NCI-H128 (cell line): Measurements from ENCODE around the gene GLS.
"Not testable (repeated sequence)": the region's sequence is repeated elsewhere in the genome, so short reads cannot be mapped to it uniquely, and the experiment has no call there.

Experiments used
- DNase-seq: peaks from one replicate; lab custom pipeline; 2025; ENCODE audit not compliant: unreplicated experiment; lab: John Stamatoyannopoulos, UW

Gene GLS

DNA sequence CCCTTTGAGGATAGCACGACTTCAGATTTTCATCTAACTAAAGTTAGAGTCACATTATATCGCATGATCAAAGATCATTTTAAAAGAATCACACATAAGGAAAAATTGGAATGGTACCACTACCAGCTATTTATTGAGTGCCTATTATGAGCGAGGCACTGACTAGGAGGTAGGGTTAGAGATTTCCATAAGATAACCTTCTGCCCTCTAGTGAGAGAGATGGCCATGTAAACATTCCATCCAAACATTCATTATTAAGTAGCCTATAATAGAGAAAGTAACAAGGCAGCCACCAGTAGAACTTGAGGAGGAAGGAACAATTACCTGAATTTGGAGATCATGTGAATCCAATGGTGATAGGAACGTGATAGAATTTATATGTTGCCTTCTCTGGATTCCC is 25.4 kb upstream of the GLS start:
- no peak for DNase-seq

DNA sequence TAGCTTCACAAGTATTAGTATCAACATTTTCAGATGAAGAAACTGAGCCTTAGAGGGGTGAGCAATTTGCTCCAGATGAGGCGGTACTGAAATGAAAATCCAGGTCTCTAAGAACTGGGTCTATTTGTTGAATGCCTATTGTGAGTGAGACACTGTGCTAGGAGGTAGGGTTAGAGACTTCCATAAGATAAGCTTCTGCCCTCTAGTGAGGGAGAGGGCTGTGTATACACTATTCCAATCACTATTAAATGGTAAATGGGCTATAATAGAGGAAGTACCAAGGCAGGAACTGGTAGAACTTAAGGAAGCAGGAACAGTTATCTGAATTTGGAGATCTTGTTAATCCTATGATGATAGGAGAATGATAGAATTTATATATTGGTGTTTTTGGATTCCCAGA is 23.6 kb upstream of the GLS start:
- DNase-seq: no peak

DNA sequence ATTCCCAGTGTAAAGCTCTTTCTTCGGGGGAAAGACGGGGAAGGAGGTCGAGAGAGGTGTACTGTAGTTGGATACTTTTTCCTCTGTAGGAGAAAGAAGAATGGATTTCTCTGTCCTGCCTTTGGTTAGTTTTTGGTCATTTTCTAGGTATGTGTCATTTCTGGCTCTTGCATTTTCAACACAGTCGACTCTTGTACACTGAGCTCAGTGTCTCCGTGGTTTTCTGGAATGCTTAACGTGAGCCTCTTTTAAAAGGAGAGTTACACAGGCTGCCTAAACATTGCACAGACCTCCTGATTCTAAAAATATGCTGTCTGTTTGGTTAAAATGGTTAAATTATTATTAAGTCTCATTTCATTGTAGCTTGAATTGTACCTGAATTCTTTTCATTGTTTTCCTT is 21.8 kb upstream of the GLS start:
- DNase-seq: no peak

DNA sequence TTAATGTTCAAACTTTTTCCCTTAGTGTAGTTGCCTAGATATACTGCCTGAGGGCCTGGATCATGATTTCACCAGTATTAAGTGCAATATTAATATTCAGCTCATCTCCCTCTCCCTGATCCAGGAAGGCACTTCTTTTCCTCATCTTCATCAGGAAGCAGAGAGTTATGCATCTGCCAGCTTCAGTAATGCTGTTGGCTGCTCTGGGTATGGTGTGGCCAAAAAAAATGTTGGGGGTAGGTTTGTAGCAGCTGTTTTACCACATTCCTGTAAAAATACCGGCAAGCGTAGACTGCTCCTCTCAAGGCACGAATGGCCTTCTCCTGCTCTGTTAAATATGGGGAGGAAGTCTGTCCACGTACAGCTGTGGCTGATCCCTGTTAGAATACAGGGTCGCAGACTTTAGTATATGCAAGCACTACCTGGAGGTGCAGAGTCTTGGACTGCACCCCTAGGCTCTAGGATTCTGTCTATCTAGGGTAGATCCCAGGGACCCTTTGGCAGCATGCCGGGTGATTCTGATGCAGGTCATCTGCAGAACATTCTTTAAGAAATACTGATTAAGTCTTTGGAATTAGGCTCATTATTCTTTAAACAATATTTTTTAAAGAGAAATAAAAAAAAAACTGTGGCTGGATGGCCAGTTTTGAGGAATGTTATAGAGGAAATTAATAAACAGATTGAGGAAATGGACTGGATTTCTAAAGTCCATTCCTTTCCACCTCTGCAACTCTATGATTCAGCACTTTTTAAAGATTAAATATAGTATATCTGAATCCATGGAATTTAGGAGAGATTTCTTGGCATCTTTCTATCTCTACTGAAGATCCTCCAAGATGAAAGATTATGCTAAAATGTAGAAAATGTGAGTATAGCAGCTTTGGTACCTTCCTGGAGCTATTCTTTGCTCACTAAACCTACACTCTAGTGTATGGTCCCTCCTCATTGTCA is 21.0 kb upstream of the GLS start:
- DNase-seq: no peak

DNA sequence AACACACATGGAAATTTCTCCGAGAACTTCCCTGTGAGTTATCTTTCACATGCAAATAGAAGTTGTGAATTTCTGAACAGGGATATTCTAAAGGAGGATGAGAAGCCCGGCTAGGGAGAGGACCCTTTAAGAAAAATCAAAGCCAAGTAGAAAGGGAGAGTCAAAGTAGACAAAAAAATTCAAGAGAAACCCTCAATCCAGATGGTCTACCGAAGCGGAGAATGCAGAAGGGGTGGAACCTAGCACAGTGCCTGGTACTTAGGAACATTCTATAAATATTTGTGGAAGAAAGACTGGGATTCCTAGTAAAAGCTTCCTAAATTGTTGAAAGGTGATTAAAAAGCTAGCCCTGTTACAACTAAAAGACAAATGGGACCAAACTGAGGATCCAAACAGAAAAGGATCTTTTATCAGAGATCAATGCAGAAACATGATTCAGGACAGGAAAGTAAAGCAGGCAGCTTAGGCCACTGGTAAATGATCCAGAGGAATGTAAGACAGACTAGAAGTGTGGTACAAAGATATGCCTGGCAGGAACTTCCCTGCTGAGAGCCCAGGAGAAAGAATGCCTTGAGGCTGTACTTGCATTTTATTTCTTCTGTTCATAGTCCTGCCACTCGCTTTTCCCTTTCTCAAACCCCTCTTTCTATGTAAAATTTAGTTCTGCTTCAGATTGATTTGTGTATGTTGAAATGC is 19.5 kb upstream of the GLS start:
- DNase-seq: no peak

DNA sequence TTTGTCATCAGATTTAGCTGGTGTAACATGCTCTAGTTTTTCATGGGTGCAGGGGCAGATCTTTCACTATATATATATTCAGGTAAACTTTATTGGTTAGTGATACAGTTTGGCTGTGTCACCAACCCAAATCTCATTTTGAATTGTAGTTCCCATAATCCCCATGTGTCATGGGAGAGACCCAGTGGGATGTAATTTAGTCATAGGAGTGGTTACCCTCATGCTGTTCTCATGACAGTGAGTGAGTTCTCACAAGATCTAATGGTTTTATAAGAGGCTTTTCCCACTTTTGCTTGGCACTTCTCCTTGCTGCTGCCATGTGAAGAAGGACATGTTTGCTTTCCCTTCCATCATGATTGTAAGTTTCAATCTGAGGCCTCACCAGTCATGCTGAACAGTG is 18.5 kb upstream of the GLS start:
- DNase-seq: not testable (repeated sequence)

DNA sequence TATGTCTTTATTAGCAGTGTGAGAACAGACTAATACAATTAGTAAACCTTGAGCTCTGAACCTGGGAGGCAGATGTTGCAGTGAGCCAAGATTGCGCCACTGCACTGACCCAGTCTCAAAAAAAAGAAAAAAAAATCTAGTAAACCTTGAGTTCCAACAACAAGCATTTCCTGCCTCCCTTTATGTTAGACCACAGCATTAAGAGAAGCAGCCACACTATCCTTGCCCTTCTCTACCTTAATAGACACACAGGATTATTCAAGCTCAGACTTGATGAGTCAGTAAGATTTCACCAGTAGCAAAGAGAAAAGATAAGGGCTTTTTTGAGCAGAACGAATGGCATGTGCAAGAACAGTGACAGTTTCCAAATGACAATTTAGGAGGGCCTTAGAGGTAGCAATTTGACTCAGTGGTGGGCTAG is 18.0 kb upstream of the GLS start:
- DNase-seq: no peak

DNA sequence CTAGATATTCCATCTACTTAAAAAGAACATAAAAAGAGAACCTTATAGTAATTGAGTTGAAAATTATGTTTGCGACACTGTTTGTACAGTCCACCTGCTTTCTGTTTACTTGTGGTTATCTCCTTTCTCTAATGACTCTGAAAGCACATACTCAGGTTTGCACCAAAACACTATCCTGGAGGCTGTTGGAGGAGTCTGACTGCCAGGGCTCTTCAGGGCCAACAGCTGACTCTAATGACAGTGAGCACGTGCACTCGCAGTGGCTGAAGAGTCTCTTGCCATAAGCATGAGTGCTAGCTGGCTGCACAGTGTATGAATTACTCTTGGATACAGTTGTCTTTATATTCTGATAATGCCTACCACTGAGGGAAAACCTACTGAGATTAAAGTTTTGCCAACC is 16.7 kb upstream of the GLS start:
- peak; percentile 64 for DNase-seq

DNA sequence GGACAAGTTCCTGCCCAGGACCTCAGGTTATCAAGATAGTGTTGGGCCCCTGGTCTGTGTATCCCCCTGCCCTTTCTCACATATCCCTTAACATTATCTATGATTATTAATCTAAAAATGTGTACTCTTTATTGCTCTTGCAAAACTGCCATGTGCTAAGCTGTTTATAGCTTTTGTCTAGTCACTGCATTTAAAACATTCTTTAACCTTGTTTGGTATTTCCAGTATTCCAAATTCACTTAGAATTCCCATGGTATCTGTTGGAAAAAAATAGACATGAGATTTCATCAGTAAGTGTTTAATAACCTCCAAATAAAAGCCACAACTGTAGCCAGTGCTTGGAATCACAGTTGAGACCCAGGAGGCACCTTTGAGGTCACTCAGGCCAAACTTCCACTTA is 16.2 kb upstream of the GLS start:
- no peak for DNase-seq

DNA sequence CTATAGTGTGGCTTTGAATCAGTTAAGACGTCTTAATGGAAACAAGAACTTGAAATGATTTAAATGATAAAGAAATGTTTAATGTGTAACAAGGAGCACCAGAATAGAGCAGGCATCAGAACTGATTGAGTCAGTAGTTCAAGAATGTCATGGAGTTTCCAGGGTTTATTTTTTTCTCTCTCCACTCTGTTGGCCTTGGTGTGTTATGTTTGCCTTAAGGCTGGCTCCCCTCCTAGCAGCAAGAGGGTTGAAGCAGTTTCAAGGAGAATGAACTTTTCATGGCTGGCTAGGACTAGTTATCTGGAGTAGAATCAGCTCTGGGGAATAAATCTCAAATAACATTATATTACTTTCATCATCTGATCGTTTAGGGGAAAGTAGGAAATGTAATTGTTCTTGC is 13.4 kb upstream of the GLS start:
- DNase-seq: no peak

DNA sequence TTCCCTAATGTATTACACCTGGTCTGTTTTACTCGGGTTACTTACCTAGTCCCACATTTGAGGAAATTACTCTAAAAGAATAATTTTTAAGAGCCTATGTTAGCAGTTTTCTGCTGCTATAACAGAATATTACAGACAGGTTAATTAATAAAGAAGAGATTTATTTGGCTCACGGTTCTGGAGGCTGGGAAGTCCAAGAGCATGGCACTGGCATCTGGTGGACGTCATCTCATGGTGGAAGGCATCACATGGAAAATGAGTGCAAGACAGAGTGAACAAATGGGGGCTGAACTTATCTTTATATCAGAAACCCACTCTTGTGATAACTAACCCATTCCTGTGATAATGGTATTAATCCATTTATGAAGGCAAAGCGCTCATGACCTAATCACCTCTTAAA is 12.8 kb upstream of the GLS start:
- no peak for DNase-seq

DNA sequence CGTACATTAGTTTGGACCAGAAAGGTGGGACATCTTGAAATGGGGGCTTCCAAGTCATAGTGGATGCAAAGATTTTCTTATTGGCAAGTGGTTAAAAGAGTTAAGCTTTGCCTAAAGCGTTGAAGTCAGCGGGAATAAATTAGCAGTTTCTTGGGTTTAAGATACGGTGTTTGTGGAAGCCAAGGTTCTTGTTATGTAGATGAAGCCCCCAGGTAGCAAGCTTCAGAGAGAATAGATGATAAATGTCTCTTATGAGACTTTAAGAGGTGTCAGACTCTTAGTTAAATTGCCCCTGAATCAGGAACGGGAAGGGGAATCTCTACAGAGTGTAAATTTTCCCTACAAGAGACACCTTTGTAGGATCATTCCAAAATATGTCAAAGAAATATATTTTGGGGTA is 10.9 kb upstream of the GLS start:
- DNase-seq: no peak

DNA sequence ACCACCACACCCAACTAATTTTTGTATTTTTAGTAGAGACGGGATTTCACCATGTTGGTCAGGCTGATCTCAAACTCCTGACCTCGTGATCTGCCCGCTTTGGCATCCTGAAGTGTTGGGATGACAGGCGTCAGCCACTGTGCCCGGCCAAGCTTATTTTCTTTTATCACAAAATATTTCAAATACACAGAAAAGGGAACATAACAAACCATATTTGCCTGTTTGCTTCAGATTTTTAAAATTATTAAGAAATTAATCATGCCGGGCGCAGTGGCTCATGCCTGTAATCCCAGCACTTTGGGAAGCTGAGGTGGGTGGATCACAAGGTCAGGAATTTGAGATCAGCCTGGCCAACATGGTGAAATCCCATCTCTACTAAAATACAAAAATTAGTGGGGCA is 7.2 kb upstream of the GLS start:
- not testable (repeated sequence) for DNase-seq

DNA sequence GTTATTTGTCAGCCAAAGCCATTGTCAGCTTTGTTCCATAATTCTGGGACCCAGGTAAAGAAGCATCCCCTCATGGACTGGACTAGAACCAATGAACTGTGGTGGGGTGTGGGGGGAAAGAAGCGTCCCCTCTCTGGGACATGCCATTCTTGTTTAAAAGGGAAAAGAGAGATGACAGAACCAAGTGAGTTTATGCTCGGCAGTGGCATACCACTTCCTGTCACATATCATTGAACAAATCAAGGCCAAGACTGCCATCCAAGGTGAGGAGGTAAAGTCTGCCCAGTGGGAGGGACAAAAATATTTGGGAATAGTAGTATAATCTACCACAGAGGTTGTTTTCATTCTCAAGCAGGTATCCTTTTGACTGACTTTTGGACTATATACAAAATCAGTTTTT is 4.7 kb upstream of the GLS start:
- DNase-seq: no peak

DNA sequence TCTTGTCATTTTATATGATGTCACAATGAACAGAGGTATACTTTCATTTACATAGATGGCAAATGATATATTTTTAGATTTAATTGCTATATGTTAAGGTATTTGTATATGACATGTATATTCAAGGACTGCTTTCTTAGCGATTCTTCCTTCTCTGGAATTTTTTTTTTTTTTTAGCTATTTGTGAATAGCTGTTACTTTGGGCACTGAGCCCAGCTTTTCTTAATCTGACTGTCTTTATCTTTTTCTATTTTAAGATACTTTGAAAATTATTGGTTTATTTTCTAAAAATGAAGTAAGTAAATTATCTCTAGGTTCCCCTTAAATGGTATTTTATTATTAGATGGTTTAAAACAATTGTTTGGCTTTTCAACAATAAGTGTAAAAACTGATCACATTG is 4.0 kb upstream of the GLS start:
- no peak for DNase-seq

DNA sequence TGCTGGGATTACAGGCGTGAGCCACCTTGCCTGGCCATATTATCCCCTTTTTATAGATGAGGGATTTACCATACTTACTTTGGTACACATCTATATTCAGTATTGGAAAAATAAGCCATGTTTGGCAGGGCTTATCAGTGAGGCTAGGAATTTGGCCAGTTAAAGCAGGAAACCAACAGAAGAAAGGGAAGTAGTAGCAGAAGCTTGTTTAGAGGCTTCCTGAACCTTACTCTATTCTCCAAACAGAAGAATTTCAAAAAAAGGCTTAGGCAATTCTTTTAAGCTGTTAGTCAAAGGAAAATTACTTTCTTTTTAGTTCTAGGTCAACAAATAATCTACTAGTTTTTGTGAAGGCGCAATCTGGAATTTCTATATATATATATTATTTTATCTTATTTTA is 3.2 kb upstream of the GLS start:
- no peak for DNase-seq

DNA sequence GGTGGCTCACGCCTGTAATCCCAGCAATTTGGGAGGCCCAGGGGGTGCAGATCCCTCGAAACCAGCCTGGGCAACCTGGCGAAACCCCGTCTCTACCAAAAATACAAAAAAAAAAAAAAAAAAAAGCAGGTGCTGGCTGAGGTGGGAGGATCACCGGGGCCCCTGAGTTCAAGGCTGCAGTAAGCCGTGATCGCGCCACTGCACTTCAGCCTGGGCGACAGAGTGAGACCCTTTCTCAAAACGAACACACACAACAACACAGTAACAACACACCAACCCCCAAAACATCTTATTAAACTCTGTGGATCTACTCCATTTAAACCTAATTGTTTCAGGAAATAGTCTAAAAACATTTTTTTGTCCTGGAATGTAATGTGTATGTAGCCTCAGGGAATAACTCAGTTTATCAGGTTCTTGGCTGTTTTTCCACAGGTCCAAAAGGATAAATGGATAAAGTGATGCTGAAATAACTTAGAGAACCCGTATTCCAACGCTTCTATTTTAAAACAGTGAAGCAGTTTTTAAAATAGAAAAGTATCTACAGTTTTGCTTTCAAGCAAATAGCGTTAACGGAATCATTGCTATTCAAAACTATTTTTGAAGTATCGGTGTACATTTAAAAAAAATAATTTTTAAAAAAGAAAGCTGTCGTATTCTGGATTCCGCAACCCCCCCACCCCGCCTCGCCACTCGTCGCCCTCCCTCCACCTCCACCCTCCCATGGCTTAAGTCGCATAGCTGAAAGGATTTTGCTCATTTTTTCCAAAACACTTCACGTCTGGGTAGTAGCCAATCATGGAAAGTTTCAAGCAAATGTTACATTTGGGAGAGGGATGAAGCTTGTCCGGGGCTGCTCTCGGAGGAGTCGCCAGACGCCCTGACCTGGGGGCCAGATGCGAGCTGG is 895 bp upstream of the GLS start:
- DNase-seq: no peak

DNA sequence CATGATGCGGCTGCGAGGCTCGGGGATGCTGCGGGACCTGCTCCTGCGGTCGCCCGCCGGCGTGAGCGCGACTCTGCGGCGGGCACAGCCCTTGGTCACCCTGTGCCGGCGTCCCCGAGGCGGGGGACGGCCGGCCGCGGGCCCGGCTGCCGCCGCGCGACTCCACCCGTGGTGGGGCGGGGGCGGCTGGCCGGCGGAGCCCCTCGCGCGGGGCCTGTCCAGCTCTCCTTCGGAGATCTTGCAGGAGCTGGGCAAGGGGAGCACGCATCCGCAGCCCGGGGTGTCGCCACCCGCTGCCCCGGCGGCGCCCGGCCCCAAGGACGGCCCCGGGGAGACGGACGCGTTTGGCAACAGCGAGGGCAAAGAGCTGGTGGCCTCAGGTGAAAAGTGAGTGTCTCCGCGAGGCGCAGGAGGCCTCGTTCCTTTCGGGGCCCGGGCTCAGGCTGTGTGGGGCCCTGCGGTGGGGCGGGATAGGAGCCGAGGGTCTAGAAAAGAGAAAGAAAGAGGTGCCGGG is 520 bp downstream of the GLS start:
- DNase-seq: no peak

DNA sequence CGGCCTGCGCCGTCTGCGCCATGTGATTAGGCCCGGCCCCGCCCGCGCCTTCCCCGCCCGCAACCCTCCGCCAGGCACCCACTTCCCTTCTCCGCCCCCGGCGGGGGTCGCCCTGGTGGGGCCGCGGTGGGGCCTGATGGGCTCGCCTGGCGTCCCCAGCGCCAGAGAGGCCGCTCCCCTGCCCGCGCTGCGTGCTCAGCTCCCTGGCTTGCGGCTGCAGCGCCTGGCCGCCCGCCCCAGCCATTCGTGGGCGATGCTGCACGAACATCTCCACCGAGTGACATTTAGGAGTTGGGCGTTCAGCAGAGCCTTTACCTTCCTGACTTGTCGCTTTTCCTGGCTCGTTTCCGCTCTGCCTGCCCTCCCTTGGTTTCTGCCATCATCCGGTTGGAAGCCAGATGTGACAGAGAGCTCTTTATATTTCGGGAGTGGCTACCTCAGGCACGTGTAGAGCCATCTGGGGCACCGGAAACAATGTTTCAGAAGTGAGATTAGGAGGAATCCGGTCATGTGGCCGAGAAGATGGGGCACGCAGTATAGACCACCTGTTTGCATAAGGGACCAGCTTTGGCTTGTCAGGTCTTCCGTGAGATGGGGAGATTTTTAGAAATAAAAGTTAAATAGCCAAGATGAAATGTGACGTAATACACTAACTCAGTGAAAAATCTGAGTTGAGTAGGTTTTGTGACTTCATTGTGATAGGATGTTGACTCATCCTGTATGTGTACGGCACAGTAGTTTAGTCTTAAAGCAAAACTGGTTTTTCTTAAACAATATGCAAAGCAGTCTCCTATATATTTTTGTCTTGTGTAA is 1.2 kb downstream of the GLS start:
- DNase-seq: peak; percentile 6

DNA sequence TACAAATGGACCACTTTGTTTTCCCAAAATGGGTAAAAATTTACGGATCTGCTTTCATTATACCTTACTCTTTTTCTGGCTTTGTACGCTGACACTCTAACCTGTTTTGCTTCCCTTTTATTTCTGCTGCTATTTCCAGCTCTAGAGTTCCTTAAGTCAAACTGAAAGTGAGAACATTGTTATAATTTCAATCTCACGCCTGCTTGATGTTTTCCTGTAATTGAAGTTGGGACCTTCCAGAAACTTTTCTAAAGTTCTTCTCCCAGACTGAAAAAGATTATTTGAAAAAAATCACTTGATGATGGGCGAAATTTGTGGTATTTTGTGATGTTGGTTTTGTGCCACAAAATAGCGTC is 1.8 kb downstream of the GLS start:
- no peak for DNase-seq
